GM18519 (cell line): Measurements from ENCODE around the gene CMTM8.

Experiments used
- ATAC-seq: cut with Tn5 transposase; IDR thresholded peaks from one replicate; pipeline ENCODE4 v1.9.1; 2021; ENCODE audit warnings: mild to moderate bottlenecking, moderate library complexity; ENCODE audit not compliant: unreplicated experiment, low FRiP score

The CMTM8 gene

DNA sequence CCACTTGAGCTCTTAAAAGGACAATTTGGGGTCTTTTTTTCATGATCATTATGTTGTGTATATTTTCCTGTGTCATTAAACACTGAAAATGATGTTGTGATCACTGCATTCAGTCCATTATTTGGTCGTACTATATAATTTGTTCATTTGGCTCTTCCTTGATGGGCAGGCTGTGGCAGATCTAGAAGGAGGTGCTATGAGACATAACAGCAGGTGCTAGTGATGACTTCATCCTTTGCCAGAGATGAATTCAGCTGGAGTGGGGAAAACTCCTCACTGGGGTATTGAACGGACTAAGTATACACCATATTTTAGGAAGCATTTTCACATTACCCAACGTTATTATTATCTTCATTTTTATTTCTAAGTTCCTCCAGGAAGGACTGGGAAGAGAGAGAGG lies 165.2 kb downstream of the CMTM8 start:
- no peak for ATAC-seq

DNA sequence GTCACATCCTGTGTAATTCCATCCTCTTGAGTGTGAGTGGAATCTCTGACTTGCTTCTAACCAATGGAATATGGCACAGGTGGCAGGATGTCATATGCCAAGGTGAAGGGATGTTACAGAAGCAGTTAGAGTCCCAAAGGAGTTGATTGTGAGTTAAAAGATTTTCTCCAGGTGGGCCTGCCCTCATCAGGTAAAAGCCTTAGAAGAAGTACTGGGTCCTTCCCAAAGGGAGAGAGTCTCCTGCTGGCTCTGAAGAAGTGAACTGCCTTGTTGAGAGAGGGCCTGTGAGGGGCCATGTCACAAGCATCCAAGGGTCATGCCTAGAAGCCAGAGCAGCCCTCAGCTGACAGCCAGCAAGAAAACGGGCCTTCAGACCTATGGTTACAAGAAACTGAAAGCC lies 166.2 kb downstream of the CMTM8 start:
- ATAC-seq, result no peak

DNA sequence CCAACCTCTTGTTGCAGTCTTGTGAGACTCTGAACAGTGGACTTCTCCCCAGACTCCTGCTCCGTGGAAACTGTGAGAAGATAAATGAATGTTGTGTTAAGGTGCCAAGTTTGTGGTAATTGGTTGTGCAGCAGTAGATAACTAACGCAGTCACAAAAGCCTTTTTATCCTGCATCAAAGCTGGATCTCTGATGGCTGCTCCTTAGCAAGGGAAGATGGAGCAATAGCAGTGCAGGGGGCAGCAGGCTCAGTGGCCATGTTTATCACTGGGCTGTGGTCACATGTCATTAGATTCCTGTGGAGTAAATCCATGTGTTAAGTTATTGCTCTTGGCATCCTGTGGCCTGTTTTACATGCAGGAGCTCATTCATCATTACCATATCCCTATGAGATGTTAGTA lies 166.7 kb downstream of the CMTM8 start:
- ATAC-seq, result no peak

DNA sequence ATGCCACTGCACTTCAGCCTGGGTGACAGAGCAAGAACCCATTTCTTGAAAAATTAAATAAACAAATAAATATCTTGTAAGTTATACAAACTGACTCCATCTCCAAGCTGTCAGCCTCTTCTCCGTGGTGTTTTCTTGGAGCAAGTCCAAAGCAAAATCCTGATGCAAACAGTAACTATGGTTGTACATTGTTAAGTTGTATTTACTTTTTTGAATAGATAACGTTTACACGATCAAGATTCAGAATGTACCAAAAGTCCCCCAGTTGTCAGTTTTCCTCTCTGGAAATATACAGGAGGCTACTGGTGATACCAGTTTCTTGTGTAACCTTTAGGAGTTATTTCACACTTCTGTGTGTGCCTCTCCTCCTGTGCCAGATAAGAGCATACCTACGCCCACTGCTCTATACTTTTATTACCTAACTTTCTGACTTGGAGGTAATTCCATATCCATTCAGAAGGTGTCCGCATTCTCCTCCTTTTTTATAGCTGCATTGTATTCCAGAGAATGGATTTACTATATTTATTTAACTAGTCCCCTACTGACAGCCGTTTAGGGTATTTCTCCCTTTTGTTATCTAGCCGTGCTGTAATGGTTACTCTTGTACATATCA lies 167.3 kb downstream of the CMTM8 start:
- no peak for ATAC-seq

DNA sequence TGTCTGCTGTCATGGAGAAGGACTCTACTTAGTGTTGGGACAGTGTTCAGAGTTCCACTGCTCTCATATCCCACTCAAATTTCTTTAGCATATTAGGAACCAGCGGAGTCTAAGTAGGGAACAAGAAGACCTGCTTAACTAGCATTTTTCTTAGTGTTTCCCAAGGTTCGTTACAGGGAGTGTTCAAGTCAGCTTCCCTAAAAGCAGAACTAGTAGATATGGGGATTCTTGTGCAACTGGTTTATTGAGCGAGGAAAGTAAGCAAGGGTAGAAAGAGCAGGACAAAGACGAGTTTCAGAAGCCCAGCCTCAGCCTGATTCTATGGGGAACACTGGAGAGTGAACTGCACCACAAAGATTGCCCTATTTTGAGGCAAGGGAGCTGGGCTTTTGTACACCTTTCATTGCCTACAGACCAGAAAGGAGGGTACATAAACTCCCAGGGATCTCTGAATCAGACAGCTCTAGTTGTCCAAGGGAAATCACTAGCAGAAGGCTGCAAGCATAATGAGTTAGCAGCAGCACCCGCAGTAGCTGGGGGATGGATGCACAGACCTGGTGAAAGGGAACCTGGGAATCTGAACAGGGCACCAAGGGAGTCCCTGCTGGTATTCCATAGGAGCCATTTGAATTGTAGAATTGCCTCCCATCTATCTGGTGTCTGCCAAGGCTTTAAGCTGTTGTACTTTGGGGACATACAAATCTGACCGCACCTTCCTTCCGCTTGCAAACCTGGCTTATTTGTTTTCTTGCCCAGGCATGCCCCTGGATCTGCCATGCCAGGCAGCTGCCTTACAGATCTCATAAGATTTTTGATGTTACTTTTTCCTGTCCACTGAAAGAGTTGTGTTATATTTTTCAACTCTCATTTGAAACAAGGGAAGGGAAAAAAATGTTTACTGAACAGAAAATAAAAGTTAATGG lies 168.3 kb downstream of the CMTM8 start:
- ATAC-seq, result no peak

DNA sequence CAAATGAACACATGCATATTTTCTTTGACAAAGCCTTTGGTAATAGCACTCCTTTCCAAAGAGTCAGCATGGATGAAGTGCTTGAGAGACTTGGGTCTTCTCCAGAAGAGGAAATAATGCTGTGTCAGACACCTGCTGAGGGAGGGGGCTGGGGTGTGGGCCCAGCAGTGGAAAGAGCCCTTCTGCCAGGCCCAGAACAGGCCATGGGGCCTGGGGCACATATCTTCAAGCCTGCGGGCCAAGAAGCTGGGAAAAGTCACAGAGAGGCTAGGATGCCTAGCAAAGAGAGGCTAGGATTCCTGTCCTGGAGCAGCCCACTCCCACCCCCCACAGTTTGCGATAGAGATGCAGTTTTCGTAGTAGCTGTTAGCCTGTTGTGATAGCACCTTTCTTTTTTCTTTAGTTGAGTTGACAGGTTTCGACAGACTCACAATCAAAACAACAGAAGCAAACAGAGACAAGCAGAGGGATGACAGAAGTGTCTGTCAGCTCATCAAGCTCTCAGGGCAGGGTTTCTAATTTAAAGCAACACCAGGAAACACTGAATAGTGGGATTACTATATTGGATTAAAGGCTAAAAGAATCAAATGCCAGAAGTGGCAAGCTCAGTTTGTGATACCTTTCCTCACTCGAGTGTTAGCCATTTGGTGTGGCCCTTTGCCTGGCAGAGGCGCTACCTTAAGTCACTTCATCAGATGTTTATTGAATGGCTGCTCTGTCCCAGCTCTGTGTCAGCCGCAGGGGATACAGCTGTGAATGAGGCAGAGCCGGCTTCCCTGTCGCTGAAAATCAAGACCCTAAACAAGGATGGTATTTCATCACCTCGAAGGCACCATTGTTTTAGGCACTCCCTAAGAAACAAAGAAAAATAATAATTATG lies 172.1 kb downstream of the CMTM8 start:
- no peak for ATAC-seq

DNA sequence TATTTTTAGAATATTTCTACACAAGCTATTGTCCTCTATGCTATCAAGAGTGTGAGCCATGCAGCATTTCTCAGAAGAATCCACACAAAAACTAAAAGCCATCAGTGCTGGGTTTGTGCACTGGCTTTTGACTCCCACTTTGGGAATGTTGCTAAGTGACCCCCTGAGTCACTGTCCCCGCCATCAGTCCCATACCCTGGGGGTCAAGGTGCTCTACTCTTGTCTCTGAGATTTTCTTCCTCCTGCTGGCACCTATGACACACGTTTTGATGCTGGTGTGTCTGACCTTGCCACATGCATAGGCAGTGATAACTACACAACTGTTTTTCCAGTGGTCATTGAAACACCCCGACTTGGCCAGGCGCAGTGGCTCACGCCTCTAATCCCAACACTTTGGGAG lies 173.0 kb downstream of the CMTM8 start:
- ATAC-seq, result no peak

DNA sequence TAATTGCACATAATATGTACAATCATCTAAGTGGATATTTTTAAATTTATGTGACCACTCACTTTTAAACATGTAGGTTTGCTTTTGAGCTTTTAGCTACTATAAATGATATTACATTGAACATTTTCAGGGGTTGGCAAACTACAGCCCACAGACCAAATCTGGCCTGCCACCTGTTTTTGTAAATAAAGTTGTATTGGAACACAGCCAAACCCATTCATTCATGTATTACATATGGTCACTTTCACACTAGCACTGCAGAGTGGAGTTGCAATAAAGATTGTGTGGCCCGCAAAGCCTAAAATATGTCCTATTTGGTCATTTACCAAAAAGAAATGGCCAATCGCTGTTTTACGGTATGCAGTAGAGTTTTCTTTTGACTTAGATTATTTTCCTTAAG lies 174.4 kb downstream of the CMTM8 start:
- ATAC-seq, result no peak

DNA sequence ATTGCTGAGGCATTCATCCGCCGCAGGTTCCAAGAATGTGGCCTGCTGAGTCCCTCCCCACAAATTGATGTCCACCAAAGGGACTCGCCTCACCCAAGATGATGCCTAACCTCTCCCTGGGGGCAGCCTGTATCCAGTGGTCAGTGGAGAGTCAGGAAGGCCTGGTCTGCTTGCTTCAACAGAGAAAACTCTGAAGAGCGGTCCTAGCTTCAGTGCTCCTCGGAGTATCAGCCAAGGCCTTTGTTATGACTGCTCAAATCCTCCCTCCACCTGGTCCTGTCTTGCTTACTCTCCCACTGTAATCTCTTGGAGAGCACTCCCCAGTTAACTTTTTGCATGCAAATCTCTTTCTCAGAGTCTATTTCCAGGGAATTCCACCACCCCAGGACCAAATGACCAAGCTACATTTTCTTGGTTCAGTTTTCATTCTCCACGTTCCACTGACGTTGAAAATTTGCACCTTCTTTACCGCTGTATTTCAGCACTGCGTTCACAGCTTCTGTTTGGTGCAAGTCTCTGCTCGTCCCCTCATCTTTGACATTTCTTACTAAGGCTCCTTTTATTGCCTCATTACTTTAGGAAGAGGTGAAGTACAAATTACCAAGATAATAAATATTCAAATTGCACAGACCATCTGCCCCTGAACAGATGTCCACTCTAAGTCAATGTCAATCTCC lies 175.5 kb downstream of the CMTM8 start:
- ATAC-seq, result no peak

DNA sequence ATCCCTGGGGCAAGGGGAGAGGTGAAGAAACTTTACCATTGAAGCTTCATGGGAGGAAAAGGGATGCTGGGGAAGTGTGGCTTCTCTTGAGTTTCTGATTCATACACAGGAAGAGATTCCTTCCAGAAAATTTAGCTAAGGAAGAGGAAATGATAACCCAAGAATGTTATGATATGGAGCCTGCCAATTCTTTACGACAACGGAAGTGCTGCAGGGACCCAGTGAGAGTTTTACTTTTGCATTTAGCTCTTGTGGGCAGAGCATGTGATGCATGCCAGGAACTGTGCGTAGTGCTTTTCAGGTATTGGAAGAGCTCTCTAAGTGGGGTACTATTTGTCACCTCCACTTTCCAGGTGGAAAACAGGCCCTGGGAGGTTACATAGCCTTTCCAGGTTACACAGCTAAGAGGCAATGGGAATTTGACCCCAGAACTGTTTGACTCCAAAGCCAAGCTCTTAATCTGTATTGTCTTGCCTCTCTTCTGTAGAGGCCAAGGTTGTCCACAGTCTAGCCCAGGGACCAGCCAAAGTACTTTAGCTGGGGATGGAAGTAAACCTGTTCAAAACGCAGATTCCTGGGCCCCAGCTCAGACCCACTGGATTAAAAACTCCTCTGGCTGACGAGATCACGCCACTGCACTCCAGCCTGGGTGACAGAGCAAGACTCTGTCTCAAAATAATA lies 176.2 kb downstream of the CMTM8 start:
- no peak for ATAC-seq

DNA sequence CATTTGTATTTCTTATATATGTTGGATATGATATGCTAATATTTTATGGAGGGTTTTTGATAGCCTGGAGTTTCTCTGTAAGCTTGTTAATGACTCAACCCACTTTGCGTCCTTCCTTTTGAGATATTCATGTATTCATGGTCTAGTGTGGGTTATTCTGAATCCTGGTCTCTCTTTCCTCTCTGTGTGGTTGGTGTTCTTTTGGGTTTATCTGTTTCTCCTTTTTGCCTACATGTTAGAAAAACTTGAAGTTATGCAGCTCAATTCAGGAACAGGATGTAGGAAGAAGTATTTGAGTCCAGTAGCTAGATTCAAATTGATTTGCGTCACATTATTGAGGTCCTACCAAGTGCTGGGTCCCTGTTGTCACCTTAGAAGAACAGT lies 181.3 kb downstream of the CMTM8 start:
- ATAC-seq, result no peak
